HepG2 (cell line): ENCODE data around the gene MEGF11. TPM values are rescaled to one million over a fixed set of nuclear protein-coding genes. Genes with fewer than 3 reads are reported as not detected.

Experiments
- ATAC-seq: fragments of 200-7000 bp; cut with Tn5 transposase; 3 replicates; pipeline ENCODE4 v1.9.1; 2020; ENCODE audit warnings: mild to moderate bottlenecking, moderate library complexity
- BruUV-seq: library from RNA; stranded (reverse); fragments of 400-500 nt; replicated peaks from 2 replicates; lab custom pipeline; 2021; lab: Mats Ljungman, UMichigan
- CTCF ChIA-PET: fragments of 300-600 bp; formaldehyde crosslinking; extraction: SDS; loops from one replicate; lab custom pipeline; 2021; ENCODE audit warnings: low total read pairs, inconsistent platforms, low intra/inter-chr PET ratio; lab: Yijun Ruan, JAX
- POLR2A ChIA-PET: fragments of 350-600 bp; sonication (Branson Sonifier 250); formaldehyde crosslinking; loops from one replicate; lab custom pipeline; 2020; ENCODE audit warnings: antibody characterized with exemption, inconsistent platforms; lab: Yijun Ruan, JAX
- DNase-seq: peaks from one replicate; pipeline ENCODE4 v3.0.0-alpha.2; 2015; ENCODE audit warnings: low spot score
- FAIRE-seq: peaks from 3 replicates; lab custom pipeline; 2011; peaks lifted over from hg19 to GRCh38; lab: Jason Lieb, UNC
- H2AFZ ChIP-seq: one replicate; pipeline ENCODE4 v1.6.1; 2011; ENCODE audit warnings: low read length, inconsistent platforms
- H3K27ac ChIP-seq: fragments of 300-600 bp; 3 replicates; pipeline ENCODE4 v1.8.0; 2011; ENCODE audit warnings: mixed run types, mild to moderate bottlenecking, mixed read lengths, low read length, inconsistent platforms; ENCODE audit not compliant: insufficient read depth; ENCODE audit errors: extremely low read length
- H3K27me3 ChIP-seq, 2 experiments: fragments of 200-600 bp in 1 of 2; 2 replicates in 1 of 2; 3 replicates in 1 of 2; pipeline versions ENCODE4 v1.6.0 to v1.8.0; 2011; ENCODE audit warnings: low read length in 2 of 2, mild to moderate bottlenecking in 2 of 2, moderate library complexity in 2 of 2, inconsistent platforms in 1 of 2; ENCODE audit not compliant: insufficient read depth in 2 of 2, control insufficient read depth in 1 of 2
- H3K36me3 ChIP-seq, 2 experiments: fragments of 200-600 bp in 1 of 2; replicated peaks in 1 of 2; 2 replicates in 1 of 2; 3 replicates in 1 of 2; pipeline versions ENCODE4 v1.5.1 to v1.8.0; 2011; ENCODE audit warnings: low read length in 2 of 2, inconsistent platforms in 1 of 2; ENCODE audit not compliant: insufficient read depth in 2 of 2, control insufficient read depth in 1 of 2
- H3K4me1 ChIP-seq: 2 replicates; pipeline ENCODE4 v1.5.1; 2012; ENCODE audit warnings: low read length, inconsistent platforms; ENCODE audit not compliant: insufficient read depth
- H3K4me2 ChIP-seq: 2 replicates; pipeline ENCODE4 v1.6.0; 2011; ENCODE audit warnings: low read depth, low read length, inconsistent platforms
- H3K4me3 ChIP-seq, 3 experiments: fragments of 200-600 bp in 1 of 3; sonication (generic), shearing (Covaris generic) in 1 of 3; replicated peaks in 1 of 3; 2 replicates each; pipeline ENCODE4 v1.5.1; 2011 to 2016; ENCODE audit warnings: low read length in 3 of 3, inconsistent platforms in 2 of 3, low read depth in 2 of 3, mild to moderate bottlenecking in 2 of 3, control low read depth in 1 of 3, mixed read lengths in 1 of 3; ENCODE audit not compliant: insufficient read depth in 1 of 3
- H3K79me2 ChIP-seq: one replicate; pipeline ENCODE4 v1.6.1; 2011; ENCODE audit warnings: low read length, inconsistent platforms; ENCODE audit not compliant: insufficient read depth
- H3K9ac ChIP-seq: 2 replicates; pipeline ENCODE4 v1.6.0; 2011; ENCODE audit warnings: mild to moderate bottlenecking, low read depth, low read length, inconsistent platforms; ENCODE audit not compliant: insufficient read depth
- H3K9me3 ChIP-seq: 2 replicates; pipeline ENCODE4 v1.5.1; 2012; ENCODE audit warnings: mild to moderate bottlenecking, low read length
- H4K20me1 ChIP-seq: 2 replicates; pipeline ENCODE4 v1.6.0; 2011; ENCODE audit warnings: inconsistent platforms, mild to moderate bottlenecking, low read length, moderate library complexity; ENCODE audit not compliant: insufficient read depth
- ARNTL ChIP-seq: sonication (generic); formaldehyde crosslinking; IDR thresholded peaks from 2 replicates; pipeline ENCODE4 v1.4.0; 2020; ENCODE audit warnings: mild to moderate bottlenecking, missing genetic modification reagents
- DMAP1 ChIP-seq: IDR thresholded peaks from 2 replicates; pipeline ENCODE4 v1.6.1; 2016
- MXI1 ChIP-seq: IDR thresholded peaks from 3 replicates; pipeline ENCODE4 v1.6.1; 2012; ENCODE audit warnings: low read depth, low read length, inconsistent platforms, borderline replicate concordance
- SAP130 ChIP-seq: IDR thresholded peaks from 2 replicates; pipeline ENCODE4 v1.6.1; 2016; ENCODE audit warnings: low read depth
- SP5 ChIP-seq: IDR thresholded peaks from 2 replicates; pipeline ENCODE4 v1.6.1; 2016; ENCODE audit warnings: low read depth, borderline replicate concordance
- ZNF383 ChIP-seq: sonication (generic); formaldehyde crosslinking; IDR thresholded peaks from 2 replicates; pipeline ENCODE4 v1.4.0; 2020; ENCODE audit warnings: missing genetic modification reagents, mild to moderate bottlenecking, borderline replicate concordance
- WGBS: methylation state at CpG from one replicate; pipeline ENCODE4 v1.1.6; 2017; ENCODE audit warnings: low lambda C conversion rate; 5-methylcytosine and 5-hydroxymethylcytosine counted together
- in situ Hi-C: cut with HindIII; loops from 2 replicates; pipeline ENCODE4 v1.10.0; 2017; ENCODE audit warnings: low pct_unique_long_range_greater_than_20kb; ENCODE audit not compliant: extremely low pct_ligation_motif_present
- intact Hi-C: fragments of 100-400 bp; cut with micrococcal nuclease; formaldehyde crosslinking; loops from one replicate; pipeline ENCODE4 v1.10.0; 2022; ENCODE audit not compliant: unreplicated experiment
- polyA plus RNA-seq, 8 experiments: library from polyadenylated mRNA; depleted of rRNA in 3 of 8; stranded (reverse) in 7 of 8; unstranded in 1 of 8; fragments of >200 nt; fragmentation: Illumina TruSeq in 4 of 8; extraction: Trizol in 4 of 8; gene quantifications; 2 replicates each; pipeline versions ENCODE4 v1.2.1 to v1.2.3, GENCODE V29; 2011 to 2016; ENCODE audit warnings: low read depth in 4 of 8, missing spikeins in 1 of 8, mixed read lengths in 1 of 8; ENCODE audit not compliant: insufficient read depth in 1 of 8
- total RNA-seq, 5 experiments: library from RNA; depleted of rRNA; stranded (reverse); fragments of >200 nt; fragmentation: Illumina TruSeq; extraction: Trizol; gene quantifications; 2 replicates each; pipeline ENCODE4 v1.2.3, GENCODE V29; 2016; ENCODE audit warnings: low read depth in 1 of 5
- TF ChIP-seq, protein P1 (sequence below): IDR thresholded peaks from 2 replicates; pipeline ENCODE4 v1.6.1; 2016; ENCODE audit warnings: mild to moderate bottlenecking
- TF ChIP-seq, protein P2 (sequence below): IDR thresholded peaks from 2 replicates; pipeline ENCODE4 v1.6.1; 2012; ENCODE audit warnings: inconsistent platforms
- TF ChIP-seq, protein P3 (sequence below): sonication (generic); formaldehyde crosslinking; IDR thresholded peaks from 2 replicates; pipeline ENCODE4 v1.4.0; 2020; ENCODE audit warnings: mild to moderate bottlenecking, missing genetic modification reagents
- TF ChIP-seq, protein P4 (sequence below): sonication (generic); formaldehyde crosslinking; IDR thresholded peaks from 2 replicates; pipeline ENCODE4 v1.5.0; 2020; ENCODE audit warnings: mild to moderate bottlenecking, missing genetic modification reagents

MEGF11 gene
- total and polyA plus RNA-seq, 2 of the 13 experiments (the other 11 are each of a cell fraction or from before 2014, with no cell fraction given), result not detected

DNA sequence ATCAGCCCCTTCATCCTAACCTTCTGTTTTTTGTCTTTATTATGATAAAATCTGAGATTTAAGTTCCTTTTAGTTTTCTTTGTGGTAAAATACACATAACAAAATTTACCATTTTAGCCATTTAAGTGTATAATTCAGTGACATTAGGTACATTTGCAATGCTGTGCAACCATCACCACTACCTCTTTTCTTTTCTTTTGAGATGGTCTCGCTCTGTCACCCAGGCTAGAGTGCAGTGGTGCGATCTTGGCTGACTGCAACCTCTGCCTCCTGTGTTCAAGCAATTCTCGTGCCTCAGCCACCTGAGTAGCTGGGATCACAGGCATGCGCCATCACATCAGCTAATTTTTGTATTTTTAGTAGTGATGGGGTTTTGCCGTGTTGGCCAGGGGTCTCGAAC, 390.4 kb downstream of the MEGF11 start:
- Histone ChIP-seq H4K20me1 (no peaks in the 10 kb centered on the region), H3K9ac (peak overlapping the region; percentile 42; the same call in 1 of the 2 replicates), H2AFZ (peak overlapping the region; percentile 28), H3K4me3 (peak overlapping the region in 1 of 3 experiments; percentile 48; a peak in 2 of 6 replicates), H3K36me3 (no peaks in the 10 kb centered on the region), H3K79me2 (no peaks in the 10 kb centered on the region), H3K4me1 (peaks cover 42% of the 10 kb centered on the region), H3K27ac (no peak overlapping the region), H3K27me3 (no peaks in the 10 kb centered on the region), H3K4me2 (peak overlapping the region; percentile 73), H3K9me3 (no peaks in the 10 kb centered on the region)
- no TSS peak for BruUV-seq
- TF ChIP-seq, protein P1, sequence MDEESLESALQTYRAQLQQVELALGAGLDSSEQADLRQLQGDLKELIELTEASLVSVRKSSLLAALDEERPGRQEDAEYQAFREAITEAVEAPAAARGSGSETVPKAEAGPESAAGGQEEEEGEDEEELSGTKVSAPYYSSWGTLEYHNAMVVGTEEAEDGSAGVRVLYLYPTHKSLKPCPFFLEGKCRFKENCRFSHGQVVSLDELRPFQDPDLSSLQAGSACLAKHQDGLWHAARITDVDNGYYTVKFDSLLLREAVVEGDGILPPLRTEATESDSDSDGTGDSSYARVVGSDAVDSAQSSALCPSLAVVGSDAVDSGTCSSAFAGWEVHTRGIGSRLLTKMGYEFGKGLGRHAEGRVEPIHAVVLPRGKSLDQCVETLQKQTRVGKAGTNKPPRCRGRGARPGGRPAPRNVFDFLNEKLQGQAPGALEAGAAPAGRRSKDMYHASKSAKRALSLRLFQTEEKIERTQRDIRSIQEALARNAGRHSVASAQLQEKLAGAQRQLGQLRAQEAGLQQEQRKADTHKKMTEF (CRISPR knock-in tag), result 0 out of 2 replicates have a peak, but pooled peaks have one; percentile 4
- TF ChIP-seq, protein P2, sequence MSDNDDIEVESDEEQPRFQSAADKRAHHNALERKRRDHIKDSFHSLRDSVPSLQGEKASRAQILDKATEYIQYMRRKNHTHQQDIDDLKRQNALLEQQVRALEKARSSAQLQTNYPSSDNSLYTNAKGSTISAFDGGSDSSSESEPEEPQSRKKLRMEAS, result no peak
- POLR2A ChIA-PET, result interaction anchor here (0.9 to 1.0 kb wide), 4 partner anchors 28 to 252 kb away, joined by 3 to 6 read pairs (median 4); partner anchors contain the start of gene INTS14
- FAIRE-seq (no peak), ATAC-seq (no peak), DNase-seq (no peak)
- 65% methylated on average over 6 of the region's 6 CpGs for WGBS
- CTCF ChIA-PET, result no interaction called here
- in situ Hi-C loops (loop anchor here (25.0 kb wide), 1 partner anchor 226 kb away; no protein-coding TSS in a partner anchor), intact Hi-C loops (no loop called here)

DNA sequence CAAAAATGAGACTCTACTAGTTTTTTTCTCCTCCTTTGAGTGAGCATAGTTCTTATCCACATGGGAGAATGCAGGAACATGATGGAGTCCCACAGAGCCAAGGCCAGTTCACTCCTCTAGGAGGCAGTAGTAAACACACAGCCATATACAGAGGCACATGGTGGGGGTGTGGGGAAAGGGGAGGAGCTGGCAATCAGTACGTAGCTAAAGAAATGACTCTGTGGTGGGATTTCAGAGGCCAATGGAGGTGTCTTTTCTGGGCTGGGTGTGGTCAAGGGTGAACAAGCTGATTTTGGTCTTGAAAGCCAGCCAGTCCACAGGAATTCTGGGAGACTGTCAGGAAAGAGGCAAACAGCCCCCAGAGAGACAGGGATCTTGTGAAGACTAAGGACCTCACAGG, 390.9 kb downstream of the MEGF11 start:
- POLR2A ChIA-PET, result interaction anchor here (0.9 to 1.0 kb wide), 4 partner anchors 28 to 252 kb away, joined by 3 to 6 read pairs (median 4); partner anchors contain the start of gene INTS14
- Histone ChIP-seq H3K27me3 (no peaks in the 10 kb centered on the region), H3K27ac (no peak overlapping the region), H4K20me1 (no peaks in the 10 kb centered on the region), H3K4me2 (peak overlapping the region; percentile 73), H3K9me3 (no peaks in the 10 kb centered on the region), H3K9ac (peak overlapping the region; percentile 42; the same call in 1 of the 2 replicates), H2AFZ (peak overlapping the region; percentile 28), H3K36me3 (no peaks in the 10 kb centered on the region), H3K79me2 (no peaks in the 10 kb centered on the region), H3K4me3 (peak overlapping the region in 2 of 3 experiments; percentile 2 to 48; a peak in 2 of 6 replicates), H3K4me1 (peaks cover 42% of the 10 kb centered on the region)
- 0% methylated on average over 1 of the region's 1 CpG for WGBS
- intact Hi-C loops (no loop called here), in situ Hi-C loops (loop anchor here (25.0 kb wide), 1 partner anchor 225 kb away; no protein-coding TSS in a partner anchor)
- DNase-seq (peak; percentile 85), FAIRE-seq (peak; percentile 79), ATAC-seq (peak; percentile 97)
- no TSS peak for BruUV-seq
- CTCF ChIA-PET, result no interaction called here
- TF ChIP-seq, protein P3, sequence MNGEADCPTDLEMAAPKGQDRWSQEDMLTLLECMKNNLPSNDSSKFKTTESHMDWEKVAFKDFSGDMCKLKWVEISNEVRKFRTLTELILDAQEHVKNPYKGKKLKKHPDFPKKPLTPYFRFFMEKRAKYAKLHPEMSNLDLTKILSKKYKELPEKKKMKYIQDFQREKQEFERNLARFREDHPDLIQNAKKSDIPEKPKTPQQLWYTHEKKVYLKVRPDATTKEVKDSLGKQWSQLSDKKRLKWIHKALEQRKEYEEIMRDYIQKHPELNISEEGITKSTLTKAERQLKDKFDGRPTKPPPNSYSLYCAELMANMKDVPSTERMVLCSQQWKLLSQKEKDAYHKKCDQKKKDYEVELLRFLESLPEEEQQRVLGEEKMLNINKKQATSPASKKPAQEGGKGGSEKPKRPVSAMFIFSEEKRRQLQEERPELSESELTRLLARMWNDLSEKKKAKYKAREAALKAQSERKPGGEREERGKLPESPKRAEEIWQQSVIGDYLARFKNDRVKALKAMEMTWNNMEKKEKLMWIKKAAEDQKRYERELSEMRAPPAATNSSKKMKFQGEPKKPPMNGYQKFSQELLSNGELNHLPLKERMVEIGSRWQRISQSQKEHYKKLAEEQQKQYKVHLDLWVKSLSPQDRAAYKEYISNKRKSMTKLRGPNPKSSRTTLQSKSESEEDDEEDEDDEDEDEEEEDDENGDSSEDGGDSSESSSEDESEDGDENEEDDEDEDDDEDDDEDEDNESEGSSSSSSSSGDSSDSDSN (CRISPR knock-in tag), result 0 out of 2 replicates have a peak, but pooled peaks have one; percentile 37
- no peak for TF ChIP-seq ARNTL (CRISPR knock-in tag)
- TF ChIP-seq, protein P4, sequence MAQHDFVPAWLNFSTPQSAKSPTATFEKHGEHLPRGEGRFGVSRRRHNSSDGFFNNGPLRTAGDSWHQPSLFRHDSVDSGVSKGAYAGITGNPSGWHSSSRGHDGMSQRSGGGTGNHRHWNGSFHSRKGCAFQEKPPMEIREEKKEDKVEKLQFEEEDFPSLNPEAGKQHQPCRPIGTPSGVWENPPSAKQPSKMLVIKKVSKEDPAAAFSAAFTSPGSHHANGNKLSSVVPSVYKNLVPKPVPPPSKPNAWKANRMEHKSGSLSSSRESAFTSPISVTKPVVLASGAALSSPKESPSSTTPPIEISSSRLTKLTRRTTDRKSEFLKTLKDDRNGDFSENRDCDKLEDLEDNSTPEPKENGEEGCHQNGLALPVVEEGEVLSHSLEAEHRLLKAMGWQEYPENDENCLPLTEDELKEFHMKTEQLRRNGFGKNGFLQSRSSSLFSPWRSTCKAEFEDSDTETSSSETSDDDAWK (CRISPR knock-in tag), result no peak
- TF ChIP-seq DMAP1 (CRISPR knock-in tag), result 0 out of 2 replicates have a peak, but pooled peaks have one; percentile 44
- TF ChIP-seq ZNF383 (CRISPR knock-in tag), result no peak
- TF ChIP-seq SP5 (CRISPR knock-in tag), result peak; percentile 62; the same call in 1 of the 2 replicates
- TF ChIP-seq MXI1, result peak; percentile 63; the same call in 1 of the 3 replicates
- peak; percentile 35 for TF ChIP-seq SAP130 (CRISPR knock-in tag)
